Small intestine (tissue), 7 donors: Measurements from ENCODE around the gene ZBTB16. TPM values are rescaled to one million over a fixed set of nuclear protein-coding genes. Genes with fewer than 3 reads are reported as not detected.

Source experiments
- DNase-seq, 2 donors: peaks; one replicate each; pipeline versions ENCODE4 v3.0.0 to v3.0.0-alpha.2; 2013
- FAIRE-seq: peaks from 2 replicates; lab custom pipeline; 2012; peaks lifted over from hg19 to GRCh38; lab: Jason Lieb, UNC
- H3K27ac ChIP-seq, 3 donors: one replicate each; pipeline ENCODE4 v1.5.1; 2013; ENCODE audit warnings: low read length in 2 of 3, mild to moderate bottlenecking in 2 of 3, control low read depth in 1 of 3, inconsistent platforms in 1 of 3, low read depth in 1 of 3, moderate library complexity in 1 of 3
- H3K27me3 ChIP-seq, 3 donors: one replicate each; pipeline ENCODE4 v1.6.1; 2013; ENCODE audit warnings: low read length in 3 of 3, inconsistent platforms in 1 of 3; ENCODE audit not compliant: control insufficient read depth in 3 of 3, insufficient read depth in 3 of 3
- H3K36me3 ChIP-seq, 3 donors: one replicate each; pipeline ENCODE4 v1.6.1; 2013; ENCODE audit warnings: low read length in 3 of 3, inconsistent platforms in 1 of 3, low read depth in 1 of 3, mild to moderate bottlenecking in 1 of 3, moderate library complexity in 1 of 3; ENCODE audit not compliant: control insufficient read depth in 3 of 3, insufficient read depth in 2 of 3
- H3K4me1 ChIP-seq, 3 donors: one replicate each; pipeline ENCODE4 v1.6.1; 2013; ENCODE audit warnings: low read length in 2 of 3, inconsistent platforms in 1 of 3, low read depth in 1 of 3, mild to moderate bottlenecking in 1 of 3, moderate library complexity in 1 of 3; ENCODE audit not compliant: control insufficient read depth in 3 of 3, insufficient read depth in 2 of 3
- H3K4me3 ChIP-seq, 3 donors: one replicate each; pipeline ENCODE4 v1.5.1; 2013; ENCODE audit warnings: low read length in 3 of 3, control low read depth in 1 of 3, inconsistent platforms in 1 of 3, low read depth in 1 of 3, mild to moderate bottlenecking in 1 of 3, moderate library complexity in 1 of 3
- H3K9me3 ChIP-seq, 2 donors: one replicate each; pipeline ENCODE4 v1.6.1; 2013; ENCODE audit warnings: low read depth in 1 of 2, low read length in 1 of 2; ENCODE audit not compliant: control insufficient read depth in 2 of 2, insufficient read depth in 1 of 2
- WGBS, 3 donors: extraction: QIAGEN DNeasy Blood & Tissue Kit; methylation state at CpG; one replicate each; pipeline ENCODE4 v1.1.7; 2013; 5-methylcytosine and 5-hydroxymethylcytosine counted together
- polyA plus RNA-seq, 4 donors: library from polyadenylated mRNA; stranded (reverse) in 3 of 4; unstranded in 1 of 4; fragments of 200-250 nt in 3 of 4; fragments of 120-200 nt in 1 of 4; gene quantifications; one replicate each; pipeline versions ENCODE4 v1.2.1 to v1.2.3, GENCODE V29; 2013
- donor health status: healthy with polysubstance abuse.
- donor health status: control.
- donor health status: control.
- donor health status: Bipolar disorder and iron deficiency.
- donor health status: healthy.

The ZBTB16 gene
- polyA plus RNA-seq, 4 donors: 1.5 to 32.4 (median 17.4) TPM

GRCh38 chr11:114159802-114160632 lies 100.5 kb downstream of the ZBTB16 start:
- H3K27ac ChIP-seq: peak overlapping the region; percentile 63 to 97 (median 80)
- FAIRE-seq (no peak), DNase-seq (peak; percentile 97 to 100)
- H3K27me3 ChIP-seq: no peaks in the 10 kb centered on the region
- H3K4me3 ChIP-seq: no peak overlapping the region
- WGBS, 3 donors: 1 to 4% (median 2%) methylated on average over 18 of the region's 18 CpGs
- H3K9me3 ChIP-seq: no peaks in the 10 kb centered on the region
- H3K4me1 ChIP-seq: peaks cover 35 to 50% (median 40%) of the 10 kb centered on the region in 3 donors
- H3K36me3 ChIP-seq: peaks cover 0 to 3% (median 2%) of the 10 kb centered on the region in 3 donors

DNA sequence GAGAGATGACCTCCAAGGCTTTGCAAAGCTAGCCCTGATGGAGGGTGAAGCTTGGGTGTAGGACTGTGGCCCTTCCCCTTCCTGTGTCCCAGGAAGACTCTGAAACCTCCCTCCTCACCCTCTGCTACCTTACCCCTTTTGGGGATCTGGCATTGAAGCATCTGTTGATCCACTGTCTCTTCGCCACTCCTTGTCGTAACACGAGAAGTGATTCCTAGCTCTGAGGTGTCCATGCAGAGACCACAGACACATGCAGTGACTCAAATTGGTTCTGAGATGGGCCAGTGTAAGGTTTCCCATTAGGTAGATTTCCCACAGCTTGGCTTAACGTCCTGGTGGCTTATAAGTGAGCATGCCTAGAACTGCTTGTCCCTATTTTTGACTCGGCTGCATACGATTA lies 101.4 kb downstream of the ZBTB16 start:
- Histone ChIP-seq H3K9me3 (no peaks in the 10 kb centered on the region), H3K27ac (peak overlapping the region; percentile 63 to 95 (median 80)), H3K27me3 (no peaks in the 10 kb centered on the region), H3K4me1 (peaks cover 37 to 53% (median 41%) of the 10 kb centered on the region in 3 donors), H3K36me3 (peaks cover 0 to 3% (median 2%) of the 10 kb centered on the region in 3 donors), H3K4me3 (no peak overlapping the region)
- FAIRE-seq (no peak), DNase-seq (no peak)
- 83 to 93% (median 86%) methylated on average over 6 of the region's 6 CpGs for WGBS, 3 donors

- Histone ChIP-seq H3K4me1 (peaks cover 38 to 57% (median 48%) of the 10 kb centered on the region in 3 donors), H3K36me3 (peaks cover 0 to 3% (median 2%) of the 10 kb centered on the region in 3 donors), H3K27me3 (no peaks in the 10 kb centered on the region), H3K9me3 (no peaks in the 10 kb centered on the region), H3K4me3 (no peak overlapping the region), H3K27ac (peak overlapping the region; percentile 74 to 95 (median 80))
- FAIRE-seq: no peak
- 87 to 90% (median 88%) methylated on average over 9 of the region's 9 CpGs for WGBS, 3 donors
- DNase-seq: no peak
Measured at GRCh38 chr11:114161486-114162250, 102.2 kb downstream of the ZBTB16 start.

- Histone ChIP-seq H3K27me3 (no peaks in the 10 kb centered on the region), H3K36me3 (peaks cover 0 to 2% (median 0%) of the 10 kb centered on the region in 3 donors), H3K27ac (peak overlapping the region; percentile 74 to 95 (median 80)), H3K4me3 (no peak overlapping the region), H3K4me1 (peaks cover 46 to 61% (median 52%) of the 10 kb centered on the region in 3 donors), H3K9me3 (no peaks in the 10 kb centered on the region)
- WGBS, 3 donors: 2 to 30% (median 22%) methylated on average over 12 of the region's 12 CpGs
- DNase-seq (peak; percentile 74 to 99), FAIRE-seq (no peak)
Measured at GRCh38 chr11:114162719-114163123, 103.2 kb downstream of the ZBTB16 start.

GRCh38 chr11:114163229-114163631 lies 103.7 kb downstream of the ZBTB16 start:
- Histone ChIP-seq H3K4me1 (peaks cover 51 to 66% (median 57%) of the 10 kb centered on the region in 3 donors), H3K27me3 (no peaks in the 10 kb centered on the region), H3K36me3 (peaks cover 0 to 2% (median 0%) of the 10 kb centered on the region in 3 donors), H3K27ac (peak overlapping the region; percentile 53 to 99 (median 86)), H3K9me3 (no peaks in the 10 kb centered on the region), H3K4me3 (no peak overlapping the region)
- DNase-seq (no peak), FAIRE-seq (no peak)
- 29 to 45% (median 45%) methylated on average over 7 of the region's 7 CpGs for WGBS, 3 donors

- no peak for DNase-seq
- no peaks in the 10 kb centered on the region for H3K9me3 ChIP-seq
- H3K27ac ChIP-seq: peak overlapping the region; percentile 53 to 99 (median 86)
- H3K27me3 ChIP-seq: no peaks in the 10 kb centered on the region
- H3K36me3 ChIP-seq: peaks cover 0 to 2% (median 0%) of the 10 kb centered on the region in 3 donors
- no peak for FAIRE-seq
- 50 to 73% (median 73%) methylated on average over 9 of the region's 9 CpGs for WGBS, 3 donors
- H3K4me1 ChIP-seq: peaks cover 58 to 69% (median 61%) of the 10 kb centered on the region in 3 donors
- H3K4me3 ChIP-seq: no peak overlapping the region
Measured at GRCh38 chr11:114163830-114164401, 104.4 kb downstream of the ZBTB16 start.

DNA sequence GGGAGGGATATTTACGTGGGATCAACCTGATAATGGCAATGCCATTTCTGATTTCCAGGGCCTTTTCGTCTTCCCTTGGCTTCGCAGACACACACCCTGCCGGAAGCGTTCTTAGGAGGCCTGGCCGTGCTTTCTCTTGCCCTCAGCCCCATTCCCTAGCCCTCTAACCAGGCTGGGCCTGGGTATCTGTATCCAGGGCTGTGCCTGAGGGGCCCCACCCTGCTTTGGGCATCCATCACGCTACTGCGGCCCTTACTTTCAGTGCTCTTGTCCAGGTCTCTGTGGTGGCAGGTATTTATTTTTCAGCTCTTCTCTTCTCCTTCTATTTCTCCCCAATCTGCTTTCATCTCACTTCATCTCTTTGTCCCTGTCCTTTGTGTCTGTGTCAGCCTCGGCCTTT lies 105.0 kb downstream of the ZBTB16 start:
- DNase-seq: no peak
- peak overlapping the region in 2 of 3 donors; percentile 53 to 99 for H3K27ac ChIP-seq
- H3K4me3 ChIP-seq: no peak overlapping the region
- no peaks in the 10 kb centered on the region for H3K27me3 ChIP-seq
- peaks cover 0 to 3% (median 2%) of the 10 kb centered on the region in 3 donors for H3K36me3 ChIP-seq
- 90 to 95% (median 90%) methylated on average over 9 of the region's 9 CpGs for WGBS, 3 donors
- FAIRE-seq: no peak
- peaks cover 60 to 66% (median 64%) of the 10 kb centered on the region in 3 donors for H3K4me1 ChIP-seq
- H3K9me3 ChIP-seq: no peaks in the 10 kb centered on the region
